OCI-LY7 (cell line): ENCODE data around the gene CPNE5. TPM values are rescaled to one million over a fixed set of nuclear protein-coding genes. Genes with fewer than 3 reads are reported as not detected.

Source experiments
- BruUV-seq: library from RNA; stranded (reverse); fragments of 400-500 nt; replicated peaks from 2 replicates; lab custom pipeline; 2021; lab: Mats Ljungman, UMichigan
- CTCF ChIA-PET: fragments of 300-600 bp; sonication (Branson Sonifier 250); formaldehyde crosslinking; loops from one replicate; lab custom pipeline; 2022; ENCODE audit warnings: antibody characterized with exemption; ENCODE audit not compliant: unreplicated experiment; lab: Charles Lee
- POLR2A ChIA-PET: fragments of 300-600 bp; sonication (Branson Sonifier 250); formaldehyde crosslinking; loops from one replicate; lab custom pipeline; 2022; ENCODE audit warnings: antibody characterized with exemption; lab: Charles Lee
- DNase-seq: peaks from one replicate; pipeline ENCODE4 v3.0.0-alpha.2; 2015; ENCODE audit warnings: low spot score
- H2AFZ ChIP-seq: fragments of 200-600 bp; sonication (generic), shearing (Covaris generic); 2 replicates; pipeline ENCODE4 v1.6.1; 2014; ENCODE audit warnings: mild to moderate bottlenecking, antibody characterized with exemption, low read length, moderate library complexity
- H3K27ac ChIP-seq: fragments of 200-600 bp; sonication (generic); 2 replicates; pipeline ENCODE4 v1.5.1; 2014; ENCODE audit warnings: mixed run types, low read depth, mild to moderate bottlenecking, moderate library complexity, low read length, inconsistent platforms; ENCODE audit not compliant: poor library complexity, severe bottlenecking
- H3K36me3 ChIP-seq: fragments of 200-600 bp; sonication (generic); 2 replicates; pipeline ENCODE4 v1.6.1; 2014; ENCODE audit warnings: mild to moderate bottlenecking, antibody characterized with exemption, low read length, moderate library complexity, mixed read lengths; ENCODE audit not compliant: insufficient read depth
- H3K4me1 ChIP-seq: fragments of 200-600 bp; sonication (generic); 2 replicates; pipeline ENCODE4 v1.5.1; 2014; ENCODE audit warnings: mild to moderate bottlenecking, low read length; ENCODE audit not compliant: insufficient read depth, poor library complexity, severe bottlenecking
- H3K4me2 ChIP-seq: fragments of 200-600 bp; sonication (generic); 2 replicates; pipeline ENCODE4 v1.6.1; 2014; ENCODE audit warnings: mild to moderate bottlenecking, low read length
- H3K4me3 ChIP-seq: fragments of 200-600 bp; sonication (generic); 2 replicates; pipeline ENCODE4 v1.5.1; 2014; ENCODE audit warnings: mild to moderate bottlenecking, low read depth, low read length; ENCODE audit not compliant: poor library complexity, severe bottlenecking
- H3K79me2 ChIP-seq: fragments of 200-600 bp; sonication (generic); 2 replicates; pipeline ENCODE4 v1.6.1; 2016; ENCODE audit warnings: low read depth, mild to moderate bottlenecking, low read length, moderate library complexity, mixed read lengths; ENCODE audit not compliant: insufficient read depth
- H3K9me2 ChIP-seq: fragments of 200-600 bp; sonication (generic); 2 replicates; pipeline ENCODE4 v1.6.1; 2016; ENCODE audit warnings: mild to moderate bottlenecking, low read length, mixed read lengths; ENCODE audit not compliant: insufficient read depth
- H3K9me3 ChIP-seq: fragments of 200-600 bp; sonication (generic); 2 replicates; pipeline ENCODE4 v1.6.1; 2014; ENCODE audit warnings: mild to moderate bottlenecking, mixed run types, low read length, mixed read lengths
- H4K20me1 ChIP-seq: fragments of 200-600 bp; sonication (generic); 2 replicates; pipeline ENCODE4 v1.6.1; 2014; ENCODE audit warnings: mild to moderate bottlenecking, antibody characterized with exemption, low read length, moderate library complexity, mixed read lengths; ENCODE audit not compliant: insufficient read depth
- EZH2phosphoT487 ChIP-seq: fragments of 200-600 bp; sonication (generic); IDR thresholded peaks from 2 replicates; pipeline ENCODE4 v1.6.1; 2018; ENCODE audit warnings: low read depth, borderline replicate concordance, mild to moderate bottlenecking, mixed run types, antibody characterized with exemption, low read length, moderate library complexity, mixed read lengths
- intact Hi-C: fragments of 100-400 bp; cut with micrococcal nuclease; formaldehyde crosslinking; loops from one replicate; pipeline ENCODE4 v1.10.0; 2022; ENCODE audit not compliant: unreplicated experiment
- total RNA-seq, 2 experiments: library from RNA; depleted of rRNA in 1 of 2; stranded (reverse); fragments of >200 nt in 1 of 2; shearing (Covaris generic) in 1 of 2; gene quantifications; 2 replicates each; pipeline ENCODE4 v1.2.3, GENCODE V29; 2014 to 2022
- TF ChIP-seq, protein P1 (sequence below): fragments of 200-600 bp; sonication (generic); conservative IDR thresholded peaks from 2 replicates; pipeline ENCODE4 v1.5.1; 2014; ENCODE audit warnings: mild to moderate bottlenecking, antibody characterized with exemption, low read length, moderate library complexity, mixed read lengths

CPNE5 gene
- total RNA-seq, 2 experiments from 2014 or later: 37.7 to 89.8 TPM

DNA sequence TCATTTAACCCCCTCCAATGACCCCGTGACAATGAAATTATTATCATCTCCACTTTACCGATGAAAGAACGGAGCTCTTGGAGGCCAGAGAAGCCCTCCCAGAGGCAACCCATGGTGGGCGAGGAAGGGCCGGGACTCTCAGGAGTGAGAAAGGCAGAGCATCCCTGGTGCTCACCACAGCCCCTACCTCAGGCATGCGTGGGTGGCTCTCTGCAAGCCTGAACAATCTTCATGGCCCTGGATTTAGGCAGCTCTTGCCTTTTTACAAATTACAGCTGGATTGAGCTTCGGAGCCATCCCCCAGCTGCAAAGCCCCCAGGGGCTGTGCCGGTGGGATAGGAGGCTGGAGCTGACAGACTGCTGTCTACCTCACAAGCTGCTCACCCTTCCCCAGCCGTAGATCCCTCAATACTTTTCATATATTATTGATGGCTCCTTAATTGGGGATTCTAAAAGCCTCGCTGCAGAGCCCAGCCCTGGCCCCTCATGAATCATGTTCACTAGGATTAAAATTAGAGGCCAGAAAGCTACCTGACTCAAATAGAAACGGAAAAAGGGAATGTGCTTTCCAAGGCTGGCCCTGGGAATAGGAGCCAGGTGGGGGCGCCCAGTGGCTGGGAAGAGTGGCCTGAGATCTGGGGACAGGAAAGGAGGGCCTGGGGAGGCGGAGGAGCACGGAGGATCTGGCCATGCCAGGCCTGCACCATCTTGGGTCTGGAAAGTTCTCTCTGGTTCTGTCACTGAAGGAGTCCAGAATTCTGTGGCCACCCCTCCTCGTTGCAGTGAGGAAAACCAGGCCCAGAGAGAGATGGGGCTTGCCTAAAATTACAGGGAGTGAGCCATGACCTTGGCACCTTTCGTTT, 29.1 kb downstream of the CPNE5 start:
- Histone ChIP-seq H3K9me2 (no peaks in the 10 kb centered on the region), H3K4me2 (no peak overlapping the region), H3K4me1 (no peaks in the 10 kb centered on the region), H2AFZ (no peak overlapping the region), H3K36me3 (no peaks in the 10 kb centered on the region), H3K27ac (no peak overlapping the region), H3K9me3 (no peaks in the 10 kb centered on the region), H4K20me1 (no peaks in the 10 kb centered on the region), H3K79me2 (no peaks in the 10 kb centered on the region), H3K4me3 (no peak overlapping the region)
- CTCF ChIA-PET: no interaction called here
- TF ChIP-seq EZH2phosphoT487: no peak
- intact Hi-C loops: no loop called here
- POLR2A ChIA-PET: interaction anchor here (0.9 to 1.7 kb wide), 2 partner anchors 9 to 64 kb away, joined by 4 to 5 read pairs; partner anchors contain the start of gene PPIL1
- no peak for DNase-seq
- BruUV-seq: no TSS peak

DNA sequence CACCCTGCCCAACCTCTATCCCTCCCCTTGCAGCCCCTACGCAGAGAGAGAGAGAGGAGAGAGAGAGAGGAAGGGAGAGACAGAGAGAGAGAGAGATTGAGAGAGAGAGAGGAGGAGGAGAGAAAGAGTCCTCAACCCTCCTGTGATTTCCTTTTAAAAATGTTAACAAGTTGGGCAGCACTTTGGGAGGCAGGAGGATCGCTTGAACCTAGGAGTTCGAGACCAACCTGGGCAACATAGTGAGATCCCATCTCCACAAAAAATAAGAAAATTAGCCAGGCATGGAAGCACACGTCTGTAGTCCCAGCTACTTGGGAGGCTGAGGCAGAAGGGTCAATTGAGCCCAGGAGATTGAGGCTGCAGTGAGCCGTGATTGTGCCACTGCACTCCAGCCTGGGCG, 30.1 kb downstream of the CPNE5 start:
- no peak overlapping the region for H3K4me3 ChIP-seq
- no peak overlapping the region for H3K4me2 ChIP-seq
- TF ChIP-seq, protein P1, sequence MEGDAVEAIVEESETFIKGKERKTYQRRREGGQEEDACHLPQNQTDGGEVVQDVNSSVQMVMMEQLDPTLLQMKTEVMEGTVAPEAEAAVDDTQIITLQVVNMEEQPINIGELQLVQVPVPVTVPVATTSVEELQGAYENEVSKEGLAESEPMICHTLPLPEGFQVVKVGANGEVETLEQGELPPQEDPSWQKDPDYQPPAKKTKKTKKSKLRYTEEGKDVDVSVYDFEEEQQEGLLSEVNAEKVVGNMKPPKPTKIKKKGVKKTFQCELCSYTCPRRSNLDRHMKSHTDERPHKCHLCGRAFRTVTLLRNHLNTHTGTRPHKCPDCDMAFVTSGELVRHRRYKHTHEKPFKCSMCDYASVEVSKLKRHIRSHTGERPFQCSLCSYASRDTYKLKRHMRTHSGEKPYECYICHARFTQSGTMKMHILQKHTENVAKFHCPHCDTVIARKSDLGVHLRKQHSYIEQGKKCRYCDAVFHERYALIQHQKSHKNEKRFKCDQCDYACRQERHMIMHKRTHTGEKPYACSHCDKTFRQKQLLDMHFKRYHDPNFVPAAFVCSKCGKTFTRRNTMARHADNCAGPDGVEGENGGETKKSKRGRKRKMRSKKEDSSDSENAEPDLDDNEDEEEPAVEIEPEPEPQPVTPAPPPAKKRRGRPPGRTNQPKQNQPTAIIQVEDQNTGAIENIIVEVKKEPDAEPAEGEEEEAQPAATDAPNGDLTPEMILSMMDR: no peak
- no peak for TF ChIP-seq EZH2phosphoT487
- BruUV-seq: no TSS peak
- POLR2A ChIA-PET: interaction anchor here (0.6 to 0.9 kb wide), 2 partner anchors 65 to 430 kb away, joined by 3 to 5 read pairs; partner anchors contain the start of gene PPIL1
- H3K79me2 ChIP-seq: no peaks in the 10 kb centered on the region
- H3K36me3 ChIP-seq: no peaks in the 10 kb centered on the region
- no peak overlapping the region for H3K27ac ChIP-seq
- DNase-seq: no peak
- no peaks in the 10 kb centered on the region for H3K9me3 ChIP-seq
- H4K20me1 ChIP-seq: no peaks in the 10 kb centered on the region
- H3K4me1 ChIP-seq: no peaks in the 10 kb centered on the region
- H2AFZ ChIP-seq: no peak overlapping the region
- no peaks in the 10 kb centered on the region for H3K9me2 ChIP-seq
- CTCF ChIA-PET: no interaction called here
- intact Hi-C loops: no loop called here

DNA sequence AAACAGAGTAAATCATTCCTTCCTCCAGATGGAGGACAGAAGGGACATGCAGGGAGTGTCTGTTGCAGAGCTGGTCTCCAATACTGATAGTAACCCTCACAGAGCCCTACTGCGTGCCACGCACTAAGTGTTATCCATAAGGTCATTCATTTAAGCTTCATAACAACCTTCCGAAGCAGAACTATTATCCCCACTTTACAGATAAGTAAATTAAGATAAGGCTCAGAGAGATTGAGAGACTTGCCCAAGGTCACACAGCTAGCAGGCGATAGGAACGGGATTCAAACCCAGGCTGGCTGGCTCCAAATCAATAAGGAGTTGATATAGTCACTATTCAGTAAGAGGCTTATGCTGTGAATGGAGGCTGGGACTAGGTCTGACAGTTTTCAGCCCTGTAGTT, 30.6 kb downstream of the CPNE5 start:
- BruUV-seq: no TSS peak

More for the DNA sequence above, 30.6 kb downstream of the CPNE5 start:
- Histone ChIP-seq H3K36me3 (no peaks in the 10 kb centered on the region), H2AFZ (no peak overlapping the region), H3K9me3 (no peaks in the 10 kb centered on the region), H3K27ac (no peak overlapping the region), H3K79me2 (no peaks in the 10 kb centered on the region), H4K20me1 (no peaks in the 10 kb centered on the region), H3K4me3 (no peak overlapping the region), H3K9me2 (no peaks in the 10 kb centered on the region), H3K4me1 (no peaks in the 10 kb centered on the region), H3K4me2 (no peak overlapping the region)
- POLR2A ChIA-PET: interaction anchor here (0.6 kb wide), 1 partner anchor 429 kb away, joined by 3 read pairs; no protein-coding TSS in a partner anchor
- CTCF ChIA-PET: no interaction called here
- DNase-seq: no peak
- intact Hi-C loops: no loop called here
- no peak for TF ChIP-seq EZH2phosphoT487
- TF ChIP-seq, protein P1: no peak
